Occipital lobe (tissue), 2 donors: ENCODE measurements around the gene TWIST1. TPM values are rescaled to one million over a fixed set of nuclear protein-coding genes. Genes with fewer than 3 reads are reported as not detected.

Experiments used
- DNase-seq: peaks from one replicate; lab custom pipeline; 2025; lab: John Stamatoyannopoulos, UW
- total RNA-seq: library from RNA; depleted of rRNA; stranded (reverse); fragments of >200 nt; gene quantifications from one replicate; pipeline ENCODE4 v1.2.3, GENCODE V29; 2014

TWIST1 gene
- total RNA-seq, 1 donor from 2014 or later, result 0.62 TPM

DNA sequence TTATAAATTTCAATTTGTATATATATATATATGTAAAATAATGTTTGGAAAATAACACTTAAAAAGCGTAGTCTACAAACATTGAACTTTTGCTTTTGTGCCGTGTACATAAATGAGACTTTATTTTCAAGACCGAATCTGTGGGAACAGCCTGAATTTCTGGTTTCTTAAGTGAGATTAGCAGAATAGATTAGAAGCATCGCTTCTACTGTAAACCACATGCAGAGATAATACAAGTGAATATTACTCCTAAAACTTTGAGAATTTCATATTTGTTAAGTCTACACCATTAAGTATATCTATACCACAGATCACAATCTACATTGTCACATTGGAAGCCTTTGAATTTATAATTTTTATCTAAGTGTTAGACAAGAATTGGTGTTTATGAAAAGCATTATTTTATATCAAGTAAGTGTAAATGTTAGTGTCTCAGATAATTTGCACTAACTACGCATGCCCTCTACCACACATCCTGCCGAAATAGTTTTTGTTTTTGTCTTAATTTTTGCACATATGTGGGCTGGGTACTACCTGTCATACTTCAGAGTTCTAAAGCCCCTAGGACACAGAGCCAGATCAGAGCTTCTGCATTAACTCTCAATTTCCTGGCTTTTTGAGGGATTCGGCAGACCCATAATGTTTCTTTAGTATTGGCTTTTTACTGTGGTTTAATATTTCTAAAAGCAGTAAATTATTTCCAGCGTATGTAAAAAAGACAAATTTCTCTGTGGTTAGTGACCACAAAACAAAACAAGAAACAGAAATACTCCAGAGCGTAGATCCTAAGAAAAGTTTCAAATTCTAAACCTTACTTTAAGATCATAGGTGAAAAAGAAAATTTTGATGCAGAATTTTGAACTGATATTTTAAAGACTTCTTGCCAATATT is 20.0 kb downstream of the TWIST1 start:
- no peak for DNase-seq

DNA sequence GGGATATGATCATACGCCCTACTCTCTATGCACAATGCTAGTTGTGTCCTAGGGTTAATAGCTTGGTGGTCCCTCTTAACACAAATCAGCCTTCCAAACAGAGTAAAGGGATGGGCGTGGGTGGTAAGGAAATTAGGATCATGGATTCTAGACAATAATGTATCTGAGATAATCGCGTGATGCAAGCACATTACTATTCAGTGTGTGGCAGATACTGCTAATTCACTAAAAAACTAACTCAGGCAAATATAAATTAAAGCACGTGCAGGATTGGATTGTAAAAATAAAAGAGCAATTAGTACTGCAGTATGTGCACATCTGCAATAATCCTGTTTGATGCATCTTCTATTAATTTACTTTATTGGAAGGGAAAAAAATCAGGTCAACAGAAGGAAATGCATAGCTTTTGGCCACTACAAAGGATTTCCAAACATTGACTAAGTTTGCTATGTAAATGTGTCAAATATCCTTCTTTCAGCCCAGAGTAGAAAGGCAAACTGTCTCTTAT is 22.0 kb downstream of the TWIST1 start:
- no peak for DNase-seq

DNA sequence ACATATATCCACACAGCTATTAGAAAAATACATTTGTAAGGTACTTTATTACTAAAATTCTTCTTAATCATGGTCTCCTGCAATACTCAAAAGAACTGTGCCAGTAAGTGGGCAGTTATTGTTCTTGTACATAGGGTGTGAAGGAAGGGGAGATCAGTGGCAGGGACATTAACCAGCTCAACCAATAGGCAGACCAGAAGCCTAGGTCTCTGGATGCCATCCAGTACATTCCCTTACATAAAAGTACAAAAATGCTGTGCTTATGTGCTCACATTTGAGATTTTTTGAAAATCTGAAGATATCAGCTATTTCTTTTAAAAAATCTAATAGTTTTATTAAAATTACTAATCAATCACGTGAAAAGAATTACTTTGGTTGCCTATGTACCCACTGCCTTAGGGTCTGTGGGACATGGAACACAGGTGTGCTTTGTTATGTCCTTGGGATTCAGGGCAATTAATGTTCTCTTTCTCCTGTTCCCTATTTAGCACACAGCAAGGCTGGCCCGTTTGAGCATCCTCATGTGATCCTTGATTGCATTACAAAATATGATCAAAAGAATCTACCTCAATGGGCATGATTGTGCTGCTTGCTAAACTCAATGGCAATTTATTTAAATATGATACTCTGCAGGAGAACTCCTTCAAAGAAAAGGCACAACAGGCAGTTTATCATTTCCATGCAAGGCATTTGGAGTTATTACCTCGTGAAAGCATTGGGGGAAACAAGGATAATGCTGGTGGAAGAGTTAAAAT is 22.7 kb downstream of the TWIST1 start:
- no peak for DNase-seq

DNA sequence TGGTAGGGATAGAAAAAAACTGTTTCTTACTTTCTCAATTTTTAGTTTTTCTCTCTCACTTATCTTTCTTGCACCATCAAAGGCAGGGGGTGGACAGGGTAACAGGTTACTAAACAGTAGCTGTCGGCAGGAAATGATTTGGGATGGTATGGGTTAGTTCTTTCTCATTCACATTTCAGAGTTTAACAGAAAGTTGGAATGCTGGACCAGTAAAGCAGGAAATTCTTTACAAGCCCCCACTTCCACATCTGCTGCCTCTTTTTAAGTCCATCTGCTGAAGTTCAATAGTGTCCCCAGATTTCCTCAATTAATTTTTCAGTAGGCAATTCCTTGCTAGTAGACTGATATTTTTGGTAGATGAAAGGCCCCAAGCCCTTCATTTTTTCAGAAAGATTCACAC is 23.3 kb downstream of the TWIST1 start:
- DNase-seq, result no peak

DNA sequence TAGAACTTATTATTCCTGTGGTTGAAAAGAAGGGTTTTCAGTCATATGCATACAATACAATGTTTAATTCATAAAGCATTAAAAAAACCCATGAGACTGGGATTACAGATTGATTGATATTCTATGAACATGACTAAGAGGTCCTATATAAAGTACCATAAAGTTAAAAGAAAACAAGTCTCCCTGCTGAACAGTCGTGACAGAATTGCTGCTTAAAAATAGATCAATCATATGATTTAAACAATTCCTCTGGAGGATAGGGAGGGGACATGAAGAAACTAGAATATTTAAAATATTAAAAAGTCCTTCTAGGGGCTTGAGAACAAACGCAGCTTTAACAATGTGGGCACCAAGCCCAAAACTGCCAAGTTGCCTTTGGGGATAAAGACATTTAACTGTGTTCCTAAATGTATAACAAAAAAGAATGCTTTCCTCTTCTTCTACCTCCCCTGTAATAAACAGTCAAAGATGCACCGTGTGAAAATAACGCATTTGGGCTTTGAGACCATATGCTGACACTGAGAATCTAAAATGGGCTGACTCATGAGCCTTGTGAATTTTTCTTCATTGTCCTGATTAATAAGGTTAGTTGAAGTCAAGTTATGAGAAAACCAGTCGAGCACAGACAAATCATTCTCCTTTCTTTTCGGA is 25.8 kb downstream of the TWIST1 start:
- no peak for DNase-seq

DNA sequence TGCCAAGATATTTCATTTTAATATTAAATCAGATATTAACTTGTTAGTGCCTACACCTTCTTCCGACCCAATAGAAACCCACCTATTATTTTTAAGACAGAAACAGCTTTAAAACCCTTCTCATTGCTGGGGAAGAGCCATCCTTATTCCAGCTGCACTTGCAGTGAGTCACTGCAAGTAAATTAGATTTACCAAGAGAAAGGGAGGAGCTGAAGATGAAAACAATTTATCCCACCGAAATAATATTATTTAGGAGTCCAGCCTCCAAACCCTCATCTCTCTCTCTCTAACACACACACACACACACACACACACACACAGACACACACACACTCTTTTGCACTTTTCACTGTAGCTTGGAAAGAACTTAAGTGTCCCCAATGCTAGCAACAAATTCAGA is 26.9 kb downstream of the TWIST1 start:
- DNase-seq, result no peak

DNA sequence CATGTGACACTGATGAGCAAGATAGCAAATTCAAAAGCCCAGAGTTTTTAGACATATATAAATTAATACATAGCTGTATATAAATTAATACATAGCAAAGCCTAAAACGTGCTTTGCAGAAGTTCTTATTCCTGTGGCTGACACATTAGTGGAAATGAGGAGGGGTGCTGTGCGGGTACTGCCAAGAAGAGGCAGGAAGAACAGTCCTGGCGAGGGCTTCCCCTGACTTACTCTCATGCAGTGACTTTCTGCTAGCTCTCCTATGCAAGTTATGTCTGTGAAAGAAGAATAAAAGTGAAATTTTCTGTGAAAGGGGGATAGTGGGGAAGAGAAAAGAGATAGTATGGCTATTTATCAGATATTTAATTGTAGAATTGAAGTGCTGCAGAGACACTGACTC is 27.6 kb downstream of the TWIST1 start:
- DNase-seq, result no peak

DNA sequence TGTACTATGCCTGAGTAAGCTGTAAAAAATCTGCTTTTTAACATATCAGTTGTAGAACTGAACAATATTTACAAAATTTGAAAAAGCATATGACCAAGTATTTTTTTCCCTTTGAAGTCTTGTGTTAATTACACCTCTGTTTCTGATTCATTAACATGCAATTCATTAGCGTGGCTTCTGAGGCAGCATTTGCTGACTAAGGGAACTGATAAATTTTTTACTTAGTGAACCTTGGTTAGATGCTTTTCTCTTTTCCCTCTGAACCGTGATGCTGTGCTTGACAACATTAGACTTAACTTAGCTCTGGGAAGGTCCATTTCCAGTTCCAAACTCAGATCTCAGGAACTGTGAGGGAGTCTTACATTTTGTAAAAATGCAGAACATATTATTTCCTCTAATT is 28.1 kb downstream of the TWIST1 start:
- DNase-seq, result no peak

DNA sequence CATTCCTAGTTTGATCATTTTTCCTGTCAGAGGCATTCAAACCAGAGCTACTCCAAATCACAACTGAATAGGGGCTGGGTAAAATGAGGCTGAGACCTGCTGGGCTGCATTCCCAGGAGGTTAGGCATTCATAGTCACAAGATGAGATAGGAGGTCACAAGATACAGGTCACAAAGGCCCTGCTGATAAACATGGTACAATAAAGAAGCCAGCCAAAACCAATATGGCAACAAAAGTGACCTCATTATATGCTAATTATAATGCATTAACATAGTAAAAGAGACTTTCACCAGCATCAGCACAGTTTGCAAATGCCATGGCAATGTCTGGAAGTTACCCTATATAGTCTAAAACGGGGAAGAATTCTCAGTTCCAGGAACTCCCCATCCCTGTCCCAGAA is 37.3 kb downstream of the TWIST1 start:
- no peak for DNase-seq

DNA sequence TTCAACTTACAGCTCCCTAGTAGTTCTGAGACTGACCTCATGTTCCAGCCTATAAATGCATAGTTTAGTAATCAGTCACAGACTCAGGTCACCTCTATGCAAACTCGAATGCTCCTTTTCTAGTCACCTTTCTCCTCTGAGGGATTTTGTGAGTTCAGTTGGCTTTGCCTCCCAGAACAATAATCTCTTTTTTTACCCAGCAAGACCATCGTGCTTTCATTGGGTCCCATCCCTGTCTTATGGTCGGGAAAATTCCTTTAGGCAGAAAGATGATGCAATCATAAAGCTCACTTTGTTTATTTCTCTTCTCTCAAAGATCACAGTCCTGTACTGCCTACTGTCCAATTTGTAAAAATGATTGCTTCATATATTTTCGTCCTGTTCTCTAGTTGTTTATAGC is 38.4 kb downstream of the TWIST1 start:
- no peak for DNase-seq

DNA sequence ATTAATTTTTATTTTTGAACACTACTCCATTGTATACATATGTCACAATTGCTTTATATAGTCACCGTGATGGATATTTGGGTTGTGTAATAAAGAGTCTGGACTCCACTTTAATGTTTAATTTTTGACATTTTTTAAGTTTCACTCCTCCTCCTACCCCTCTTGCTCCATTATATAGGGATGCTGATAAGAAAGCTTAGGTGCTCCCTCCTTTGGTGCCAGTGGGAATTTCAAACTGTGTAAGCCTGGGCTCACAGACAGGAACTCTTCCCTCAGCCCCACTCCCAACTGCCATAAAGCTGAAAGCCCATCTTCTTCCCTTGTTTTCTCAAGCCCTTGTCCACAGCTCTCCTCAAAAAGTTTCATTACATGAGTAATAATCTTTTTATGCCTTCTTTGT is 47.6 kb downstream of the TWIST1 start:
- no peak for DNase-seq

DNA sequence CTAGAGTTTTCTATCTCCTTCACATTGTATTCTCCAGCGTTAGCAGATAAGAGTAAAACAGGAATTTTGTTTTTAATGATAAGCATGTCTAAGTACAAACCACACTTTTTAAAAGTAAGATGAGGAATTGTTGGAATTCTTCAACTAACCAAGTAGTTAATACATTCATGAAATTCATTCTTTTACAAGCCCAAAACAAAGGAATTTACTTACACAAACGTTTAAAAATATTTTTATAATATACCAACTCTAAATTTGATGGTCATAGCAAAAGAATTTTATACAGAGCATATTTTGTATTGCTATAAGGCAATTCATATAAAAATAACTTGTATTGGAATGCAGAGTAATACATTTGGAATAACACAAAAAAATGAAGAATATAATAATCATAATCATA is 51.3 kb downstream of the TWIST1 start:
- no peak for DNase-seq

Other genes with a start within 250 kb of the TWIST1 start
- gene FERD3L, start 27.8 kb upstream of the TWIST1 start, total RNA-seq, result not detected